ENCODE results near the gene CDC14B.

Gene CDC14B

DNA sequence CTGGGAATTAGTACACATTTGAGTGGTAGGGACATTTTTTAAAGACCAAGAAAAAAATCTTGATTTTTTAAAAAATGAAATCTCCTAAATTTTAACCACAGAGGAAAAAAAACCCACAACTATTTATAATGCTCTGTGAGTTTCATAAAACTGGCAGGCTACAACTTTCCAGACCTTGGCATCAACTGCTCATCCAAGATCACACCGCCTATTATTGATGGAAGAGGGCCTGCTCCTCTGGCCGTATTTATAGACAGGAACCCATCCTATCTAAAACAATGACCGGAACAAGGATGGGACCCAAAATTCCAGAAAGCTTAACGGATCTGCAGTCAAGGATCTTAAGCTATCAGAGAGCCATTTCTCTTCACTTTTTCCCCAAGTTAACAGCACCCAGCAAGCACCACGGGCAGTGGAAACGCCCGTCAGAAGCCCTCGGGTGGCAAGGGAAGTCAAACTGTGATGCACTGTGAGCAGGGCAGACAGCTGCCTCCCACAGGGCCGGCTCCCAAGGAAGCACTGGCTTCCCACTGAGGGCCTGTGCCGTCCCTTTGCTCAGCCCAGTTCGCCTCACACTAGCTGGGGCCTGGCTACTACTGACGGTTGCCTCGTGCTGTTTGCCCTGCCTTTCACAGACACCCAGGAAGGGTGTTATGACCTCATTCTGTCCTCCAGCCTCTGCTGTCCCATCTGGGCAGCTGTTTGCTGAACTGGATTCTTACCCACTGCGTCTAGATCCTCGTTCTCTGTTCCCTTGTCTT is 62.8 kb downstream of the CDC14B start:
- no peak for DNase-seq (ENCODE audit: low read depth)
- TF ChIP-seq, protein P1, sequence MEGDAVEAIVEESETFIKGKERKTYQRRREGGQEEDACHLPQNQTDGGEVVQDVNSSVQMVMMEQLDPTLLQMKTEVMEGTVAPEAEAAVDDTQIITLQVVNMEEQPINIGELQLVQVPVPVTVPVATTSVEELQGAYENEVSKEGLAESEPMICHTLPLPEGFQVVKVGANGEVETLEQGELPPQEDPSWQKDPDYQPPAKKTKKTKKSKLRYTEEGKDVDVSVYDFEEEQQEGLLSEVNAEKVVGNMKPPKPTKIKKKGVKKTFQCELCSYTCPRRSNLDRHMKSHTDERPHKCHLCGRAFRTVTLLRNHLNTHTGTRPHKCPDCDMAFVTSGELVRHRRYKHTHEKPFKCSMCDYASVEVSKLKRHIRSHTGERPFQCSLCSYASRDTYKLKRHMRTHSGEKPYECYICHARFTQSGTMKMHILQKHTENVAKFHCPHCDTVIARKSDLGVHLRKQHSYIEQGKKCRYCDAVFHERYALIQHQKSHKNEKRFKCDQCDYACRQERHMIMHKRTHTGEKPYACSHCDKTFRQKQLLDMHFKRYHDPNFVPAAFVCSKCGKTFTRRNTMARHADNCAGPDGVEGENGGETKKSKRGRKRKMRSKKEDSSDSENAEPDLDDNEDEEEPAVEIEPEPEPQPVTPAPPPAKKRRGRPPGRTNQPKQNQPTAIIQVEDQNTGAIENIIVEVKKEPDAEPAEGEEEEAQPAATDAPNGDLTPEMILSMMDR (IDR thresholded peaks at IDR 0.05; ENCODE audit: insufficient read depth, low read depth, low read length, missing control alignments), result no peak
- H3K4me3 ChIP-seq (ENCODE audit: low read depth, low read length), result no peak overlapping the region

DNA sequence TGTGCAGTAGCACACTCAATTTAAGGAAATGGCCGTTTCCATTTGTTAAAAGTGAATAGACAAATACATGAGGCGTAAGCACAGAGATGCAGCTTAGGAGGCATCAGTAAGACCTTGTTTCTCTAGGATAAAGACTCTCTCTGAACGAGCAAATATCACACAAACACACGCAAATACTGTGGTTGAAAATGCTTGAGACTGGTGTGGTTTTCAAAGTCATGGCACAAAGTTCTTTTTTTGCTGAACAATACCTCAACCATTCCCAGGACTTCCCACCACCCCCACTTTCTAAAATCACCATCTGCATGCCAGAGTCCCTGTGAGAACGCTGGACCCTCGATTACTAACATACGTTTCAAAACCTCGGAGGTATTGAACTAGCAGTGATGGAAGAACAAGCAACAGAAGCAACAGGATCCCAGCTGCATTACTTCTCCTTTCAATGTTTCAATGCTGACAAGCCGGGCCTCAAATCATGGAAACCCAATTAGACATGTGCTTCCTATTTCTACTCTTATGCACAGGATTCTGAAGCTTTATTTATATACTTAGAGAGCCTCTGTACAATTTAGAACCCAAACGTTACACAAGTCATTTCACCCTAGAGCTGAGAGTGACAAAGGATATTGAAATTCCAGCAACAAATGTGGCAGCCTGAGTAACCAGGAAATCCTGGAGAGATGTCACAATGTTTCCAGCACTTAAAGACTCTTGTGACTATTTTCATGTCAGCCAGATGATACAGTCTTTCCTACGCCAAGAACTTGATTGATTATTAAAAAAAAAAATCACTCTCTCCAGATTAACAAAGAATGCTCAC is 63.9 kb downstream of the CDC14B start:
- no peak for DNase-seq (ENCODE audit: low read depth)
- H3K4me3 ChIP-seq (ENCODE audit: low read depth, low read length), result no peak overlapping the region
- TF ChIP-seq, protein P1 (IDR thresholded peaks at IDR 0.05; ENCODE audit: insufficient read depth, low read depth, low read length, missing control alignments), result no peak

DNA sequence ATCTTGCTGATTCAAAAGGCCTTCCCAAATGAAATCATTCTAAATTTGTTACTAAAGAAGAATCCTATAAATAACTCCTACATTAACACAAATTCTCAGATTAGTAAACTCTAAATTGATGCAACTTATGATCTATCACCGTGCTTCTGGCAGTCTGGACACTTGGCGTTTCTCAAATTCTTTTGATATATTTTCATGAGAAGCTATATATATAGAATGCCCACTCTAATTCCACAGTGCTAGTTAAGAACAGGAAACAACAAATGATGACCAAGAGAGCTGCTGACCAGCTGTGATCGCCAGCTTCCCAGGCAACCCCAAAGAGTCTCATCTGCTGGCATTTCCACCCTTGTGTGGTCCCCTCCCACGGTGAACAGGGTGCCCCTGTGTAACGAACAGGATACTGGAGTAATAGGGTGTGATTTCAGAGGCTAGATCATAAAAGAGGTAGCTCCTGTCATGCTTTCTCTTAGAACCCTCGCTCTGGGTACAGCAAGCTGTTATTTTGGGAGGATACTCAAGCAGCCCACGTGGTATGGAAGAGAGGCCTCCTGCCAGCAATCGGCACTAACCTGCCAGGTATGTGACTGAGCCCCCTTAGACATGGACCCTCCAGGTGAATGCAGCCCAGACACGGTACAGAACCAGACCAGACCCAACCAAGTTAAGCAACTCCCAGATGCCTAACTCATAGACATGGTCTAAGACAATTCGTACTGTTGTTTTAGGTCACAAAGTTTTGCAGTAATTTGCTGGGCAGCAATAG is 64.7 kb downstream of the CDC14B start:
- TF ChIP-seq, protein P1 (IDR thresholded peaks at IDR 0.05; ENCODE audit: insufficient read depth, low read depth, low read length, missing control alignments), result no peak

GRCh38 chr9:96554326-96554725 is 65.3 kb downstream of the CDC14B start:
- no peak overlapping the region for H3K4me3 ChIP-seq (ENCODE audit: low read depth, low read length)
- DNase-seq (ENCODE audit: low read depth), result no peak
- TF ChIP-seq, protein P1 (IDR thresholded peaks at IDR 0.05; ENCODE audit: insufficient read depth, low read depth, low read length, missing control alignments), result no peak

More for the DNA sequence above, 64.7 kb downstream of the CDC14B start:
- DNase-seq (ENCODE audit: low read depth), result no peak
- no peak overlapping the region for H3K4me3 ChIP-seq (ENCODE audit: low read depth, low read length)

- TF ChIP-seq, protein P1 (IDR thresholded peaks at IDR 0.05; ENCODE audit: insufficient read depth, low read depth, low read length, missing control alignments), result no peak
Measured at GRCh38 chr9:96553070-96553469, 66.6 kb downstream of the CDC14B start.

GRCh38 chr9:96551403-96551802 is 68.2 kb downstream of the CDC14B start:
- no peak overlapping the region for H3K4me3 ChIP-seq (ENCODE audit: low read depth, low read length)
- TF ChIP-seq, protein P1 (IDR thresholded peaks at IDR 0.05; ENCODE audit: insufficient read depth, low read depth, low read length, missing control alignments), result no peak
- no peak for DNase-seq (ENCODE audit: low read depth)

More at GRCh38 chr9:96553070-96553469, 66.6 kb downstream of the CDC14B start:
- H3K4me3 ChIP-seq (ENCODE audit: low read depth, low read length), result no peak overlapping the region
- DNase-seq (ENCODE audit: low read depth), result no peak

Data from GM12865 (cell line).